Sigmoid colon (tissue), 4 donors: ENCODE data around the gene PDZD8.

Experiments used
- POLR2A ChIP-seq, 2 donors: fragments of 450-650 bp; IDR thresholded peaks; one replicate each; pipeline ENCODE4 v1.6.1; 2016; ENCODE audit warnings: antibody characterized with exemption in 2 of 2, mild to moderate bottlenecking in 2 of 2, moderate library complexity in 2 of 2
- POLR2AphosphoS5 ChIP-seq, 4 donors: sonication (generic); formaldehyde crosslinking; IDR thresholded peaks; one replicate each; pipeline ENCODE4 v1.6.1; 2017; ENCODE audit warnings: antibody characterized with exemption in 4 of 4
- TF ChIP-seq, protein P1 (sequence below), 4 experiments: fragments of 450-650 bp in 3 of 4; fragments of 200-600 bp in 1 of 4; IDR thresholded peaks; one replicate each; pipeline ENCODE4 v1.5.1; 2016 to 2019; ENCODE audit warnings: antibody characterized with exemption in 4 of 4, mild to moderate bottlenecking in 3 of 4, moderate library complexity in 2 of 4

DNA sequence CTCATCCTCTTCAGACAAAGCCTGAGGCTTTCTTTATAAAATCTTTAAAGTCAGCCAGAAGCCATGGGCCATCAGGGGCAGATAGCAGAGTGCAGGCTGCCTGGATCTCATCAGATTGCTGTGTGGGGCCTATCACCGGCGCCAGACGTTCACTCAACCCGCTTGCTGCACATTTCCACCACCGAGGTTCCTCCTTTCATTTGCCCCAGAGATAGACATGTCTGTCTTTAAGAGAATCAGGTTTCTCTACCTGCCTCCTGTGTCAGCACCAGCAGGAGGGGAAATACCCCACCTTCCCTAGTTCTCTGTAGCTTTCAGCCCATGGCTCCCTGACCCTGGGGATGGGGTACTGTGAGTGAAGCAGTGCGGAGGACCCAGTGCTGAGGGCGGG, 112.3 kb downstream of the PDZD8 start:
- TF ChIP-seq POLR2AphosphoS5 (IDR thresholded peaks at IDR 0.05) (no peak), POLR2A (IDR thresholded peaks at IDR 0.05) (no peak)
- TF ChIP-seq, protein P1, sequence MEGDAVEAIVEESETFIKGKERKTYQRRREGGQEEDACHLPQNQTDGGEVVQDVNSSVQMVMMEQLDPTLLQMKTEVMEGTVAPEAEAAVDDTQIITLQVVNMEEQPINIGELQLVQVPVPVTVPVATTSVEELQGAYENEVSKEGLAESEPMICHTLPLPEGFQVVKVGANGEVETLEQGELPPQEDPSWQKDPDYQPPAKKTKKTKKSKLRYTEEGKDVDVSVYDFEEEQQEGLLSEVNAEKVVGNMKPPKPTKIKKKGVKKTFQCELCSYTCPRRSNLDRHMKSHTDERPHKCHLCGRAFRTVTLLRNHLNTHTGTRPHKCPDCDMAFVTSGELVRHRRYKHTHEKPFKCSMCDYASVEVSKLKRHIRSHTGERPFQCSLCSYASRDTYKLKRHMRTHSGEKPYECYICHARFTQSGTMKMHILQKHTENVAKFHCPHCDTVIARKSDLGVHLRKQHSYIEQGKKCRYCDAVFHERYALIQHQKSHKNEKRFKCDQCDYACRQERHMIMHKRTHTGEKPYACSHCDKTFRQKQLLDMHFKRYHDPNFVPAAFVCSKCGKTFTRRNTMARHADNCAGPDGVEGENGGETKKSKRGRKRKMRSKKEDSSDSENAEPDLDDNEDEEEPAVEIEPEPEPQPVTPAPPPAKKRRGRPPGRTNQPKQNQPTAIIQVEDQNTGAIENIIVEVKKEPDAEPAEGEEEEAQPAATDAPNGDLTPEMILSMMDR (IDR thresholded peaks at IDR 0.05), result no peak
